ENCODE data around the gene DSN1.

Gene DSN1

GRCh38 chr20:36795691-36796090 lies 22.1 kb upstream of the DSN1 start:
- no peak for DNase-seq (ENCODE audit: low spot score)

GRCh38 chr20:36794116-36794474 lies 20.5 kb upstream of the DSN1 start:
- DNase-seq (ENCODE audit: low spot score), result no peak

GRCh38 chr20:36793294-36794115 lies 19.9 kb upstream of the DSN1 start:
- no peak for DNase-seq (ENCODE audit: low spot score)

GRCh38 chr20:36792422-36792821 lies 18.9 kb upstream of the DSN1 start:
- DNase-seq (ENCODE audit: low spot score), result peak; percentile 79

GRCh38 chr20:36791862-36792261 lies 18.3 kb upstream of the DSN1 start:
- DNase-seq (ENCODE audit: low spot score), result no peak

- no peak for DNase-seq (ENCODE audit: low spot score)
Measured at GRCh38 chr20:36786663-36787062, 13.1 kb upstream of the DSN1 start.

GRCh38 chr20:36786246-36786645 lies 12.7 kb upstream of the DSN1 start:
- no peak for DNase-seq (ENCODE audit: low spot score)

- no peak for DNase-seq (ENCODE audit: low spot score)
Measured at GRCh38 chr20:36785308-36785707, 11.7 kb upstream of the DSN1 start.

GRCh38 chr20:36784900-36785299 lies 11.3 kb upstream of the DSN1 start:
- DNase-seq (ENCODE audit: low spot score), result no peak

GRCh38 chr20:36784116-36784515 lies 10.6 kb upstream of the DSN1 start:
- no peak for DNase-seq (ENCODE audit: low spot score)

- DNase-seq (ENCODE audit: low spot score), result no peak
Measured at GRCh38 chr20:36779656-36780025, 6.1 kb upstream of the DSN1 start.

GRCh38 chr20:36778831-36779655 lies 5.5 kb upstream of the DSN1 start:
- DNase-seq (ENCODE audit: low spot score), result no peak

GRCh38 chr20:36777576-36777975 lies 4.0 kb upstream of the DSN1 start:
- DNase-seq (ENCODE audit: low spot score), result no peak

- no peak for DNase-seq (ENCODE audit: low spot score)
Measured at GRCh38 chr20:36777167-36777566, 3.6 kb upstream of the DSN1 start.

GRCh38 chr20:36775826-36776225 lies 2.3 kb upstream of the DSN1 start:
- DNase-seq (ENCODE audit: low spot score), result no peak

- no peak for DNase-seq (ENCODE audit: low spot score)
Measured at GRCh38 chr20:36775196-36775595, 1.6 kb upstream of the DSN1 start.

- DNase-seq (ENCODE audit: low spot score), result no peak
Measured at GRCh38 chr20:36773107-36773596, 411 bp downstream of the DSN1 start.

GRCh38 chr20:36770680-36771079 lies 2.9 kb downstream of the DSN1 start:
- no peak for DNase-seq (ENCODE audit: low spot score)

- no peak for DNase-seq (ENCODE audit: low spot score)
Measured at GRCh38 chr20:36768768-36769430, 4.7 kb downstream of the DSN1 start.

GRCh38 chr20:36761125-36761524 lies 12.4 kb downstream of the DSN1 start:
- no peak for DNase-seq (ENCODE audit: low spot score)

- DNase-seq (ENCODE audit: low spot score), result no peak
Measured at GRCh38 chr20:36760647-36761046, 12.9 kb downstream of the DSN1 start.

- no peak for DNase-seq (ENCODE audit: low spot score)
Measured at GRCh38 chr20:36758276-36758675, 15.3 kb downstream of the DSN1 start.

GRCh38 chr20:36756496-36756895 lies 17.1 kb downstream of the DSN1 start:
- DNase-seq (ENCODE audit: low spot score), result no peak
